Erythroblast (primary cell): ENCODE measurements around the gene EVX2.

Experiments
- GATA1 ChIP-seq: IDR thresholded peaks from 2 replicates; pipeline ENCODE4 v1.6.1; 2011; ENCODE audit warnings: low read depth, mild to moderate bottlenecking, control low read depth, low read length, moderate library complexity
- POLR2A ChIP-seq: IDR thresholded peaks from 2 replicates; pipeline ENCODE4 v1.6.1; 2011; ENCODE audit warnings: mild to moderate bottlenecking, low read length

DNA sequence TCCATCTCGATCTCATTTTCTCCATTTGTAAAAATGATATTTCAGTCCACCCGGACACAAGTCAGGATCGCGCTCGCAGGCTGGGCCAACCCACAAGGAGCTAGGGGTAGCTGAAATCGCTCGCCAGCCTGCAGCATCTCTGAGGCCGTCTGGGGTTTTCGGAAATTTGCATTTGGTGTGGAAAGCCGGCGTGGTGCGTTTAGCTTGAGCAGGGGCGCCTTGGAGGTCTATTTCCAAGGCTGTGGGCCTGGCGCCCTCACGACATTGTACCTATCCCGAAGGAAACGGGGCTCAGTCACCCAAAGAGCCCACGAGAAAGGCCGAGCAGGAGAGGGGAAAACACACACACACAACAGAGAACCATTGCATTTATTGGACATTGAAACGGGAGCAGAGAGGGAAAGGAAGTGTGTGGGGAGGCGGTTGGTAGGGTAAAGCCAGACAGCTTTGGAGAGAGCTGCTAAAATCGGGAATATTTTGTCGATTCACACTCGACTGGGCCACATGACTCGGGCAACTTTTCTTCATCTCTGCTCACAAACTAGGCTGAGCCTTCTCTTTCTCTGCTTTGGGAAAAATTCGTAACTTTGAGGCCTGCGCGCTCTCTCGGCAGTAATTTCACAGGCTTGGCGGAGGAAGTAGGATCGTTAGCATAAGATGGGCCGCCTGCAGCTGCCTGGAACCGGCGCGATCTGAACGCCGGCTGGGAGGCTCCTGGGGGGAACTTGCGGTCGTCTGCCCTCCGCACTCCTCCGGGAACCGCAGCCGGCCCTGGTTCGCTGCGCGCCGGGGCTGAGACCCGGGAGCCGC is 44.6 kb upstream of the EVX2 start:
- TF ChIP-seq POLR2A (no peak), GATA1 (no peak)
